ENCODE data around the gene GFPT2.

The GFPT2 gene

GRCh38 chr5:180353048-180353979, at the start of gene GFPT2:
TSS of gene GFPT2 (minus strand) at chr5:180353336. CDS start at chr5:180353217, 119 bp downstream.
- peak; percentile 64 to 71 for DNase-seq

DNA sequence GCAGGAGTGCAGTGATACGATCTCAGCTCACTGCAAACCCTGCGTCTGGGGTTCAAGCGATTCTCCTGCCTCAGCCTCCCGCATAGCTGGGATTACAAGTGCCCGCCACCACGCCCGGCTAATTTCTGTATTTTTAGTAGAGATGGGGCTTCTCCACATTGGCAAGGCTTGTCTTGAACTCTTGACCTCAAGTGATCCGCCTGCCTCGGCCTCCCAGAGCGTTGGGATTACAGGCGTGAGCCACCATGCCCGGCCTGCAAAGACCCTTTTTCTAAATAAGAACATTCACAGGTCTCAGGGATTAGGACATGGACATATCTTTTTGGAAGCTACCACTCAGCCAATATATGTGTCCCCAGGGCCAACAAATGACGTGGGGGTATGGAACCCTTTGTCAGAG, 49.6 kb upstream of the GFPT2 start:
- DNase-seq = no peak

GRCh38 chr5:180401229-180401907, 48.2 kb upstream of the GFPT2 start:
- DNase-seq = no peak

- DNase-seq = no peak
These were observed 47.3 kb upstream of the GFPT2 start for GRCh38 chr5:180400416-180400815.

GRCh38 chr5:180399401-180400215, 46.5 kb upstream of the GFPT2 start:
- DNase-seq = no peak

DNA sequence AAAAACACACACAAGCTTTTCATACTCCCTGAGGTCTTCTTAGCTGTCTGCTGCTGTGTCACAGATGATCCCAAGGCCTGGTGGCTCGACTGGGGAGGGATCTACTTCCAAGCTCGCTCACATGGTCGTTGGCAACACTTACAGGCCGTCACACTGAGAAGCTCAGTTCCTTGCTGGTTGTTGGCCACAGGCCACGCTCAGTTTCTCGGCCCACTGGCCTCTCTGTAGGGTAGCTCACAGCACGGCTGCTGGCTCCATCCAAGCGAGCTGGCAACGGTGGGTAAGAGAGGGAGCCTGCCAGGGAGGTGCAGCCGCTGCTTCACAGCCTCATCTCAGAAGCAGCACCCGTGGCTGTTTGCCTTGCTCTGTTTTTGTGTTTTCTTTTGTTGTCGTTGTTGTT, 43.8 kb upstream of the GFPT2 start:
- DNase-seq = no peak

DNA sequence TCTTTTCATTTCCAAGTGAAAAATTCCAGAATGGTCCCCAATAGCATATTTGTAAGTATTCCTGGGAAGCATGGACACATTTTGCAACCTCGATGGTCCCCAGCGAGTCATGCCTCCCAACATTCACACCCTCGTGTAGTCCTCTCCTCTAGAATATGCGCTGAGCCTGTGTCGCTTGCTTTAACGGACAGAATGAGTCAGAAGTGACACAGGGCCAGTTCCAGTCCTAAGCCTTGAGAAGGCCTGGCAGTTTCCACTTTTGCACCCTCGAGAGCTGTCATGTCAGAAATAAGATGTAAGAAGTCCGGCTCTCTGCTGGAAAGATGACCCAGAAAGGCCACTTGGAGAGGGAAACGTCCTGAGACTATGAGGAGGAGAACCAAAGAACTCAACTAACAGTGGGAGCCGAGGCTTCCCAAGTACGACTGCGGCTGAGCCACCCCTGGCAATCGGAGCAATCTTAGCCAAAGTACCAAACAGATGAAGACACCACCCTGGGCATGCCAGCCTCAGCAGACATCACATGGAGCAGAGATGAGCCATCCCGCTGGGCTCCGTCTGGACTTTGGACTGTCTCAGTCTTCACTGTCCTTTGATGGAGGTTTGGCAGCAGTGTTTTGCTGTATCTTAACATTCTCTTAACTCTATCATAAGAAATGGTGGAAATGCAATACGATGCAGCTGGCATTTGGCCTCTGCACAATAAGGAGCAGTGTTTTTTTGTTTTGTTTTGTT, 42.6 kb upstream of the GFPT2 start:
- no peak for DNase-seq

DNA sequence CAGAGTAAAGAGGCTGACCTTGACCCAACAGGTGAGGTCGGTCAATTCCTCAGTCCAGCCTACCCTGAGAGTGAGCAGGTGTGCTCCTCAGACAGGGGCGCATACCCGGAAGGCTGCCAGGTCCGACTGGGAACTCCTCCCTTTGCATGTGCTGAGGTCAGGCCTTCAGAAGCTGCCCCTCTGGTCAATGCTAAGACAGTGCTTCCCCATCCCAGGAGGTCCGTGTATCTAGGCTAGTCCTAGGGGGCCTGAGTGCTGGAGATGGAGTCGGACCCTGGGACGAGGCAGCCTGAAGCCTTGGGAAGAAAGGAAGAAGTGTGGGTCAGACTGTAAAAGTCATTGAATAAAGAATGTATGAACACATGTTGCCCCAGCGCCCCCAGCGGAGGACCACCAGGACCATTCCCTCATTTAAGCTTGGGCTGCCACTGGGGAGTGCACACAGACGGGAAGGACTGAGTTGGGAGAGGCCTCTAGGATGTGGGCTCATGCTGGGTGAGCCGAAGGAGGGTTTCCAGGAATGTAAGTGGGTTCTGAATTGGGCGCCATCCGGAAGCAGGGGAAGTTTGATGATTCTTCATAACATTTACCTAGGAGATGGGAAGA, 41.0 kb upstream of the GFPT2 start:
- DNase-seq = no peak

DNA sequence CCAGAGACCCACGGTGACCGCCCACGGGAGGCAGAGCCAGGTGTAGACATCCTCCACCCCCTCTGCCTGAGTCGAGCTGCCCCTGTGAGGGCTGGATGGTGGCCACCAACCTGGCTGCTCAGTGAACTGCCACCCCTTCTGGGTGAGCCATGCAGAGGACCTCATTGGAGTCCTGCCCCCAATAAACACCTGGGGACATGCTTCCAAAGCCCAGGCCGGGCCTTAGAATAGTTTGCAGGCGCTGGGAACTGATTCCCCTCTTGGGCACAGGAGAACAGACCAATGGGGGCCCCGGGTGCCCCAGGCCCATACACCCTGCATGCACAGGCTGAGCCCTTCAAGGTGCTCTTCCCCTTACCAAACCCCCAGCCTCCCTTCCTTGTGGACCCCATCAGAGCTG, 38.1 kb upstream of the GFPT2 start:
- no peak for DNase-seq

DNA sequence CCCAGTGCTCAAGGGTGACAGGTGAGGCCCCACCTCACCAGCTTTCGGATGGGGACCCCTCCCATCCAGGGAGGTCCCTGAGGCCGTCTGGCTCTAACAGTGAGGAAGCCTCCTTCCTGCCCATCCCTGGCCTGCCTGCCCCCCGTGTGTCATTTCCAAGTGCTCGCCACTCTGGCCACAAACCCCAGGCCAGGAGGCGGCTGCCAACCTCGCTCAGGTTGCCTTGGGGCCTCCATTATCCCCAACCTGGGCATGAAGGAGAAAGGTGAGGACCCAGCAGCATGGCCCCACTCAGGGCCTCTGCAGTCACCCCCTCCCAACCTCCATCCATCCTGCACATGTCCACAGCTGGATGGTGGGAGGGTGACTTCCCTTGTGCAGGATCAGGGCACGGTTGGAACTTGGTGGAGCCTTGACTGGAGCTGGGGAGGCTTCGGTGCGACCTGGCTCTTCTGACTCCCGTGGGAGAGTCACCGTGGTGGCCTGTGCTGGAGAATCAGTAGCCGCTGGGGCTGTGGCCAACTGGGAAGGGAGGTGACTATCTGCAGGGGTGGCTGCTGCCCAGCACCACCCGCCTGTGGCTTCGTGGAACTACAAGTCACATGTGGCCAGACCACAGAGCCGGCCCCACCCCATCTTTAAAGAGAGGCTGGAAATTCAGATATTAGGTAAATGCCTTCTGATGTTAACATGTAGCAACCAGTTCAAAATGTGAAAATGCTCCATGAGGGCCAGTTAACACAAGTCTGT, 37.5 kb upstream of the GFPT2 start:
- no peak for DNase-seq

GRCh38 chr5:180389252-180390101, 36.3 kb upstream of the GFPT2 start:
- DNase-seq = no peak

- no peak for DNase-seq
These were observed 34.7 kb upstream of the GFPT2 start for GRCh38 chr5:180387798-180388197.

DNA sequence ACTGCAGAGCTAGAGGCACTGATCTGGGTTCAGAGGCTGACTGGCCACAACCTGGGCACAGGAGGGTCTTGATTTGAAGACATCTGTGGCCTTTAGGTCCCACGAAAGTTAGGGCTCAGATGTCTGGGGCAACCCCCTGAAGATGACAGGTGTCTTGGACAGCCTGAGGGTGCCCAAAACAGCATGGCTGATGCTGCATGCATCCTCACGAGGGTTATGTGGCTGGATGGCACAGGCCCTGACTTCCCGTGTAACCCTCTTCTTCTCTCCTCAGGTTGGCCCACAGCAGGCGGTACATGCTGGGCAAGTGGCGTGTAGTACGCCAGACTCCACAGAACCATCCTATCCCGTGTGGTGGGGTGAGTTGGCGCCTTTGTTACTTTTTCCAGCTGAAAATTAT, 29.8 kb upstream of the GFPT2 start:
- DNase-seq = no peak

GRCh38 chr5:180381851-180382480, 28.8 kb upstream of the GFPT2 start:
- no peak for DNase-seq

DNA sequence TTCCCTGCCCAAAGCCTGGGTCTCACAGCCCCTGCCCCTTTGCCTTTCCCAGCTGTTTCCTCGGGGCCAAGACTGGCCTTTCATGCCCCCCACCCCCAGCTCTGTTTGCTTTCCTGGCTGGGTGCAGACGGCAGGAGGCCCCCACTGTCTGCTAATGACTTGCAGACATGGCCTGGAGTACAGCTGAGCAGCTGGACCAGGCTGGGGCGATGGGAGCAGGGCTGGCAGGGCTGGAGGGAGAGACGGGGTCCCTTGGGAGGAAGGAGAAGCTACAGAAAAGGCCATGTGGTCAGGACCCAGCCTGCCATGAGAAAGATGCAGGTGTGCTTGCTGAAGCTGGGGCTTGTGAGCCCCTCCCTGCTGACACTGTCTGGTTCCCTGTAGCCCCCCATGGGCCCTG, 28.3 kb upstream of the GFPT2 start:
- no peak for DNase-seq

GRCh38 chr5:180380856-180381255, 27.7 kb upstream of the GFPT2 start:
- no peak for DNase-seq

- no peak for DNase-seq
These were observed 27.3 kb upstream of the GFPT2 start for GRCh38 chr5:180380441-180380840.

- no peak for DNase-seq
These were observed 26.4 kb upstream of the GFPT2 start for GRCh38 chr5:180379355-180380070.
